RWPE1 (cell line): Measurements from ENCODE around the gene TRNT1.

Source experiments
- CTCF ChIA-PET: fragments of 350-600 bp; sonication (Branson Sonifier 250); formaldehyde crosslinking; extraction: SDS; loops from one replicate; lab custom pipeline; 2021; lab: Yijun Ruan, JAX
- POLR2A ChIA-PET: fragments of 400-600 bp; formaldehyde crosslinking; extraction: SDS; loops from one replicate; lab custom pipeline; 2020; ENCODE audit warnings: antibody characterized with exemption; ENCODE audit not compliant: low non-redundant PET; lab: Yijun Ruan, JAX
- DNase-seq: peaks from one replicate; pipeline ENCODE4 v3.0.0; 2012; ENCODE audit warnings: low spot score
- H3K27ac ChIP-seq: fragments of 450-650 bp; 2 replicates; pipeline ENCODE4 v1.5.1; 2017
- TF ChIP-seq, protein P1 (sequence below): fragments of 450-650 bp; conservative IDR thresholded peaks from 2 replicates; pipeline ENCODE4 v1.5.1; 2017; ENCODE audit warnings: low read depth, mild to moderate bottlenecking

The TRNT1 gene

DNA sequence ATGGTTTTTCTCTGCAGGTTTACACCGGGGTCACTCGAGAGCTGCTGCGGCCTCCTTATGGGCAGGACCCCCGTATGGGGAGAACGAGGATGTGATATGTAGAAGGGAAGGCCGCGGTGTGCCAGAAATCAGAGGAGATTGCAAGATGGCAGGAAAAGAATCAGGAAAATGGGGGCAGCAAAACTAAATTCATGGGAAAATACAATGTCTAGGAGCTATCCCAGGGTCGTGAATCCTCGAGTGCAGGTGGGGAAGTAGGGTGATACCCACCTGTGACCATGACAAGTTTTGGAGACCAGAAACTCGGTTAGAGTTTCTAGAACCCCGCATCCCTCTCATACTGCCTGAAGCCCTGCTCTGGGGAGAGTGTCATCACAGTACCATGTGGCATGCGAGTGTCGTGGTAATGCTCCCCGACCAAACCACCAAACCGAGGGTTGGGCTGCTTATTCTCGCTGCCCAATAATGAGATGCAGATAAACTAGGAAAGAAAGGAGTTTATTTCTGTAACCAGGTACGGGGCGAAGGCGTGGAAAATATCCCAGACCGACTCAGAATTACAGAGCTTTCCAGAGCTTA is 781 bp downstream of the TRNT1 start:
- TF ChIP-seq, protein P1, sequence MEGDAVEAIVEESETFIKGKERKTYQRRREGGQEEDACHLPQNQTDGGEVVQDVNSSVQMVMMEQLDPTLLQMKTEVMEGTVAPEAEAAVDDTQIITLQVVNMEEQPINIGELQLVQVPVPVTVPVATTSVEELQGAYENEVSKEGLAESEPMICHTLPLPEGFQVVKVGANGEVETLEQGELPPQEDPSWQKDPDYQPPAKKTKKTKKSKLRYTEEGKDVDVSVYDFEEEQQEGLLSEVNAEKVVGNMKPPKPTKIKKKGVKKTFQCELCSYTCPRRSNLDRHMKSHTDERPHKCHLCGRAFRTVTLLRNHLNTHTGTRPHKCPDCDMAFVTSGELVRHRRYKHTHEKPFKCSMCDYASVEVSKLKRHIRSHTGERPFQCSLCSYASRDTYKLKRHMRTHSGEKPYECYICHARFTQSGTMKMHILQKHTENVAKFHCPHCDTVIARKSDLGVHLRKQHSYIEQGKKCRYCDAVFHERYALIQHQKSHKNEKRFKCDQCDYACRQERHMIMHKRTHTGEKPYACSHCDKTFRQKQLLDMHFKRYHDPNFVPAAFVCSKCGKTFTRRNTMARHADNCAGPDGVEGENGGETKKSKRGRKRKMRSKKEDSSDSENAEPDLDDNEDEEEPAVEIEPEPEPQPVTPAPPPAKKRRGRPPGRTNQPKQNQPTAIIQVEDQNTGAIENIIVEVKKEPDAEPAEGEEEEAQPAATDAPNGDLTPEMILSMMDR: no peak
- ChIA-PET CTCF (no interaction called here), POLR2A (no interaction called here)
- DNase-seq: no peak
- peak overlapping the region; percentile 77 for H3K27ac ChIP-seq

DNA sequence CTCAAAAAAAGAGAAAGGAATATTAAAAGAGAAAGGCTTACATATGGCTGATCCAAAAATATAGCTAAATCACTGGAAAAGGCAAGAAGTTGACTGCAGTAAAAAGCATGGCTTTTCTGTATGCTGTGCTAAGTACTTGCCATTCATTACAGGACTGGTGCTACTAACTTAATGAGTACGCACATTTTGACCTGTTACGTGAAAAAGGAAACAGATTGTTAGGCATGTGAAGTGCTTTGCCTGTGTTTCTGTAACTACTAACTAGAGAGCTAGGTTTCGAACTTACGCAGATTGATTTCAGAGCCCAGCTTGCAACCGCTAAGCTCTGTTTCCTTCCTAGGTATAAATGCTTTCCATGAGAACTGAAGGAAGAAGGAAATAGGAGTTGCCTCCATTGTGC is 2.8 kb downstream of the TRNT1 start:
- H3K27ac ChIP-seq: no peak overlapping the region
- TF ChIP-seq, protein P1: no peak
- no peak for DNase-seq
- ChIA-PET CTCF (interaction anchor here (0.5 to 0.6 kb wide), 2 partner anchors 23 to 116 kb away, joined by 3 read pairs; no protein-coding TSS in a partner anchor), POLR2A (no interaction called here)

DNA sequence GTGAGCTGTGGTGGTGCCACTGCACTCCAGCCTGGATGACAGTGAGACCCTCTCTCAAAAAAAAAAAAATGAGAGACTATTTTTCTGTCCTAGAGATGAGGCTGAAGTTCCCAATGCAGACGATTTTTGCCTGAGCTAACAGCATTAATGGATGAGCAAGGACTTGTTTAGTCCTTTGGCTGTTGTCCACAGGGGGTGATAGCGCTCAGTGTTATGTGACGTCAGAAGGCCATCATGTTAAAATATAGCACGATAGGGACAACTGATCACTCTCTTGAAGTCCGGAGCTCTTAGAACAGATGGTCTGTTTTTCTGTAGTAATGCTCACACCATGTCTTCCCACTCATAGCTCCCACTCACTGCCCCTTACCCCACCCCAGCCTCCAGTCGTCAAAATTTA is 6.8 kb downstream of the TRNT1 start:
- DNase-seq: no peak
- H3K27ac ChIP-seq: no peak overlapping the region
- TF ChIP-seq, protein P1: no peak
- ChIA-PET POLR2A (no interaction called here), CTCF (no interaction called here)

DNA sequence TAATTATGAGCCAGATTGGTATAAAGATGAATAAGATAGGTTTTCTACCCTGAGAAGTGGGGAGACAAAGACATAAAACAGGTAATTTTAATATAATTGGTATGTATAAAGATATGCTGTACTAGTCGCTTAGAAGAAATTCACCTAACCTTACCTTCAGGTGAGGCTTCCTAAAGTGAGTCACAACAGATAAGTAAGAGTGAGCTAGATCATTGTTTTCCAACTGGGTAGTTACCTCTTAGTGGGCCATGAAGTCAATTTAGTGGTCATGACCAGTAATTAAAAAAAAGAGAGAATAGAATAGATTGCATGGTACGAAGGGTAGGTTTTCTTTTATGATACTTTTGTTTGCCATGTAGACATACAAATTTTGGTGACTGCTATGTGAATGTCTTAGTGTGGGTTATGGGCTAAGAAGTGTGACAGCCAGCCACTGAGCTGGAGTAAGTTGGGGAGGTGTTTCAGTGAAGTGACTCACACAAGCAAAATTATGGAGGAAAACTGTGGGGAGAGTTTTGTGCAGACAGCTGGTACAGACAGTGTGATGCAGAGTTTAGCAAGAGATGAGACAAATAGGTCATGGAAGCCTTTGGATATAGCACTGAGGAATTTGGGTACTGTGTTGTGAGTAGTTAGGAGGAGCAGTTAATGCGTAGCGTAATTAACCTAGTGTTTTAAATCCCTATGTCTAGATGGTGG is 8.2 kb downstream of the TRNT1 start:
- H3K27ac ChIP-seq: no peak overlapping the region
- CTCF ChIA-PET: no interaction called here

DNA sequence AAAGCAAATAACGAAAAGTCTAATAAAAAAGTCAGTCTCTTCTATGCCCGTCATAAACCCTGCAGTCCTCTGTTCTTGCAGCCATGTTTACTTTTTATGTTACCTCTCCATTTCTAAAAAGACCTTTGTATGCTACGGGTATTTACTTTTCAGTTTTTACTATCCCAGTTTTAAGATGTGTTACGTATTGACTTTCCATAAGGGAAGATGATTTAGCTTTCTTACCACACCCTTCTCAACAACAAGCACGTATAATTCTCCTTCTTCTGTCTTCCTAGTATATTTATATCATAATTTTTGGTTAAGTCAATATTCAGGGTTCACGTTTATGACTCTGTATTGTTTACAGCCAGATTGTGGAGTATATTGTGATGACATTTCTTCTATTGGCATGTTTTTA is 10.8 kb downstream of the TRNT1 start:
- ChIA-PET CTCF (no interaction called here), POLR2A (no interaction called here)
- no peak overlapping the region for H3K27ac ChIP-seq
- no peak for DNase-seq
- TF ChIP-seq, protein P1: no peak

More for the DNA sequence above, 8.2 kb downstream of the TRNT1 start:
- no peak for DNase-seq
- POLR2A ChIA-PET: no interaction called here
- TF ChIP-seq, protein P1: no peak

DNA sequence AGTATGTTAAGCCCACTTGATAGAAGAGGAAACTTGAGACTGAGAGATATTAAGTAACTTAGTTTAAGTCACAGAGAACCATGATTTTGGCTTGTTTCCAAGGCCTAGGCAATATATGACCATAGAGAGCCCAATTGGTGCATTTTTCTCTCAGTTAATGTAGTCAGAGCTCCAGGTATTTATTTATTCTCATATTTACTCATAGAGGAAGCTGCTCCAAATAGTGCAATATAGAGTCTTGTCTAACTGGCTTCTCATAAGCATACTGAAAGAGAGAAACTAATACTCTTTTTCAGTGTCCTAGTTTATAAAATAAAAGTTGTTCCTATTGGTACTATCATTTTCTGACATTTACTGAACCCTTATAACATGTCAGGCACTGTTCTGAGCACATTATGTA is 15.2 kb downstream of the TRNT1 start:
- POLR2A ChIA-PET: no interaction called here
- CTCF ChIA-PET: no interaction called here
- TF ChIP-seq, protein P1: no peak
- no peak for DNase-seq
- no peak overlapping the region for H3K27ac ChIP-seq
